ENCODE data around the gene MAP4K3.

The MAP4K3 gene

DNA sequence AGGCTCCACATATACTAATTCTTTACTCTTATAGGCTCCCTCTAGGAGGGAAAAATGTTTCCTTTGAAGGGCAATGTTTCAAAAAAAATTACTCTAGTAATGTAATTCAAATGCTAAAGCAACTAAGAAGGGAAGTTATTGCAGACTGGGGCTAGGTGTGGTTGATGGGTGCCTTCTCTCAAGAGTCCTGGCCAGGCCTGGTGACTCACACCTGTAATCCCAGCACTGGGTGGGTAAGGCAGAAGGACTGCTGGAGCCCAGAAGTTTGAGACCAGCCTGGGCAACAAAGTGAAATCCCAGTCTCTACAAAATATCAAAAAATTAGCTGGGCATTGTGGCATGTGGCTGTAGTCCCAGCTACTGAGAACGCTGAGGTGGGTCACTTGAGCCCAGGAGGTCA is 162.1 kb downstream of the MAP4K3 start:
- Histone ChIP-seq H3K4me1 (ENCODE audit: control insufficient read depth, insufficient read depth, low read length) (no peaks in the 10 kb centered on the region), H3K4me3 (ENCODE audit: low read depth, low read length) (no peak overlapping the region), H3K27me3 (ENCODE audit: control insufficient read depth, insufficient read depth, low read length) (no peaks in the 10 kb centered on the region), H3K36me3 (ENCODE audit: control insufficient read depth, insufficient read depth, low read length) (peaks cover 10% of the 10 kb centered on the region), H3K9me3 (ENCODE audit: control insufficient read depth, insufficient read depth, low read length) (no peaks in the 10 kb centered on the region), H3K9ac (ENCODE audit: low read depth, low read length) (no peak overlapping the region)

DNA sequence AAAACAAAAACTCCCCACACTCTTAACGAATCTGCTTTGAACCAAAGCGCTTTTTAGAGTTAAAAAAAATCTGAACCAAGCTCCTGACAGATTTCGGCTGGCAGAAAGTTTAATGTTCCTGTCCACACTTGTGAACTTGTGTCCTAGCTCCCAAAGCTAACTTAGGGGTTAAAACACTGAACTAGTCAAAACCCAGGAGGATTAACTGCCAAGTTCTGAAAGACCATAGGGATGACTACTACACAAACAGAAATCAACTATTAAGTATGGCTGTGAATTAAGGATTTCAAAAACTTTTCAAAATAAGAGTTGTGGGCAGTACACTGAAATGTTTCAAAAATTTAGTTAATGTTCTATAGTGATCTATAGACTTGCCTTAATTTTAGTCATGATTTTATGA is 167.1 kb downstream of the MAP4K3 start:
- Histone ChIP-seq H3K4me1 (ENCODE audit: control insufficient read depth, insufficient read depth, low read length) (no peaks in the 10 kb centered on the region), H3K36me3 (ENCODE audit: control insufficient read depth, insufficient read depth, low read length) (no peaks in the 10 kb centered on the region), H3K9me3 (ENCODE audit: control insufficient read depth, insufficient read depth, low read length) (no peaks in the 10 kb centered on the region), H3K27me3 (ENCODE audit: control insufficient read depth, insufficient read depth, low read length) (no peaks in the 10 kb centered on the region), H3K9ac (ENCODE audit: low read depth, low read length) (no peak overlapping the region), H3K4me3 (ENCODE audit: low read depth, low read length) (no peak overlapping the region)

DNA sequence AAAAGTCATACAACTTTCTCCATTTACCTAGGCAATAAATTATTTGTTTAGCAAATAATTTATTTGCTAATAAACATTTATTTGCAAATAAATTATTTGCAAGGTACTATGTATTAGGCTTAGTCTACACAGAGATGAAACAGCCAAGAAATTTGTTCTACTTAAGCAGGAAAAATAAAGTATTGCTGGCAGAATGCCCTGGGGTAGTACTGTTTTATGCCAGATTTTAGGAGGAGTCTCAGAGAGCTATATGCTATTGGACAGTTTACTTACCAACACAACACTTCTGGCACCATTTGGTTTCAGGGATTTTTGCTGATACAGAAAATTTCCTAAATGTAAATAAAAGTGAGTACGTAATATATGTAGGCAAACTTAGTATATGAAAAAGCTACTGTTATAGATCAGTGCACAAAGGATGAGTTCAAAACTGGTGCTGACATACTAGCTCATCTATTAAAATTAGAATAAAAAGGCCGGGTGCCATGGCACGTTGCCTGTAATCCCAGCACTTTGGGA is 170.1 kb downstream of the MAP4K3 start:
- Histone ChIP-seq H3K4me1 (ENCODE audit: control insufficient read depth, insufficient read depth, low read length) (no peaks in the 10 kb centered on the region), H3K36me3 (ENCODE audit: control insufficient read depth, insufficient read depth, low read length) (no peaks in the 10 kb centered on the region), H3K4me3 (ENCODE audit: low read depth, low read length) (no peak overlapping the region), H3K27me3 (ENCODE audit: control insufficient read depth, insufficient read depth, low read length) (no peaks in the 10 kb centered on the region), H3K9me3 (ENCODE audit: control insufficient read depth, insufficient read depth, low read length) (no peaks in the 10 kb centered on the region), H3K9ac (ENCODE audit: low read depth, low read length) (no peak overlapping the region)

DNA sequence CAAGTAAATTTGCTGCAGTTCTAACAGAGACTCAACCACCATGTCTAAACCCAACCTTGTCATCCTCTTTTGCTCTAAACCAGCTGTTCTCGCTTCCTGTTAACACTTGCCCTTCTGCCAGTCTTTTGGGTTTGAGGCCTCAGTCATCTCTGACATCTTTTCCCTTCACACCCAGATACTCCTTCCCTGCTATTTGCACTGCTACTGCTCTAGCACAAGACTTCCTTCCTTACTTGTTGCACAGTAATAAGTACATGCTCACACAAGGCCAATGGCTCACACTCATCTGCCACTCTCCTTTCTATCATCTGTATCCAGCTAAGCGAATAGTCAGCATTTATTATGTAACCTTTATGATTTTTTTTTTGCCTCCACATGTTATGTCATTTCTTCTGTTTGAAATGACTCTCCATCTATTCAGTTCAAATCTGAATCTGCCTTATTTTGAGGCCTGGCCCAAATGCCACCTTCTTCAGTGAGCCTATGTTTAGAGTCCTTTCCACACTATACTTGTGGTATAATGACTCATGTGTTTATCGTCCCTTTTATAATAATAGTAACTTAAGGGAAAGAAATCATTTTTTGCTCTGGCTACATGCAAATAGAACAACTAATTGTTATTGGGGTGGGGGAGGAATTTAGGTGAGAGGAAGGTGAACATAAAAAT is 170.8 kb downstream of the MAP4K3 start:
- no peak overlapping the region for H3K9ac ChIP-seq (ENCODE audit: low read depth, low read length)
- H3K27me3 ChIP-seq (ENCODE audit: control insufficient read depth, insufficient read depth, low read length), result no peaks in the 10 kb centered on the region
- H3K4me3 ChIP-seq (ENCODE audit: low read depth, low read length), result no peak overlapping the region
- H3K36me3 ChIP-seq (ENCODE audit: control insufficient read depth, insufficient read depth, low read length), result no peaks in the 10 kb centered on the region
- H3K9me3 ChIP-seq (ENCODE audit: control insufficient read depth, insufficient read depth, low read length), result no peaks in the 10 kb centered on the region
- no peaks in the 10 kb centered on the region for H3K4me1 ChIP-seq (ENCODE audit: control insufficient read depth, insufficient read depth, low read length)

DNA sequence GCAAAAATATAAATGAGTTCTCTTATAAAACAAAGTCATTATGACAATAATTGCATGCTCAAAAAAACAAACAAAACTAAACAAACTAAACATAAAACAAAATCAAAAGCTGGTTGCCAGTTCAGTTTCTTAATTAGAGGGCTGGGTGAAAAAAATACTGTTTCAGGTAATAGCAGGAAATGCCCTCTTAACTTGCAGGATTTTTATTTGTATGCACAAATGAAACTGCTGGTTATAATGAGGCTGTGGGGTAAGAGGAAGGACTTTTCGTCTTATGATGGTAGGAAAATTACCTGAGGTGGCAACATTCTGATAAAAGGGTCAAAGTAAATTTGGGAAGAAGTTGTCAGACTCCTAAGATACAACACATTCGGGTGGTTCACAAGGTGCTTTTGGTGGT is 171.8 kb downstream of the MAP4K3 start:
- Histone ChIP-seq H3K9ac (ENCODE audit: low read depth, low read length) (no peak overlapping the region), H3K27me3 (ENCODE audit: control insufficient read depth, insufficient read depth, low read length) (no peaks in the 10 kb centered on the region), H3K4me1 (ENCODE audit: control insufficient read depth, insufficient read depth, low read length) (no peaks in the 10 kb centered on the region), H3K9me3 (ENCODE audit: control insufficient read depth, insufficient read depth, low read length) (no peaks in the 10 kb centered on the region), H3K36me3 (ENCODE audit: control insufficient read depth, insufficient read depth, low read length) (no peaks in the 10 kb centered on the region), H3K4me3 (ENCODE audit: low read depth, low read length) (no peak overlapping the region)

DNA sequence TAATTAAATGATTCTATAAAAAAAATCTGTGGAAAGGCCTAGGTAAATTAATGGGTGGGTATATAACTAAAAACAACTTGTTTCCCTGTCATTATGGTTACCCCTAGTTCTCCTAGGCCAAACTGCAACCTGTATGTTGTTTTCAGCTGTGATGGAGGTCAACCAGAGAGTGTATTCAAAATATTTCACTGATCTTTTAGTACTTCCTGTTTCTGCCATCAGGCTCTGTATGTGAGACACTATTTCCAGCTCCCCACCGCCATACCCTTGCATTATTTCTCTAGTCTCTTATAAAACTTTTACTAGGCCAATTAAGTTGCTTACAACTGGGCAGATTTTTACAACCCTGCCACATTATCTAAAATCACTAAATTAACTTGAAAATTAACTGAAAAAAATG is 172.4 kb downstream of the MAP4K3 start:
- no peaks in the 10 kb centered on the region for H3K36me3 ChIP-seq (ENCODE audit: control insufficient read depth, insufficient read depth, low read length)
- no peaks in the 10 kb centered on the region for H3K4me1 ChIP-seq (ENCODE audit: control insufficient read depth, insufficient read depth, low read length)
- H3K27me3 ChIP-seq (ENCODE audit: control insufficient read depth, insufficient read depth, low read length), result no peaks in the 10 kb centered on the region
- H3K4me3 ChIP-seq (ENCODE audit: low read depth, low read length), result no peak overlapping the region
- no peak overlapping the region for H3K9ac ChIP-seq (ENCODE audit: low read depth, low read length)
- H3K9me3 ChIP-seq (ENCODE audit: control insufficient read depth, insufficient read depth, low read length), result no peaks in the 10 kb centered on the region

DNA sequence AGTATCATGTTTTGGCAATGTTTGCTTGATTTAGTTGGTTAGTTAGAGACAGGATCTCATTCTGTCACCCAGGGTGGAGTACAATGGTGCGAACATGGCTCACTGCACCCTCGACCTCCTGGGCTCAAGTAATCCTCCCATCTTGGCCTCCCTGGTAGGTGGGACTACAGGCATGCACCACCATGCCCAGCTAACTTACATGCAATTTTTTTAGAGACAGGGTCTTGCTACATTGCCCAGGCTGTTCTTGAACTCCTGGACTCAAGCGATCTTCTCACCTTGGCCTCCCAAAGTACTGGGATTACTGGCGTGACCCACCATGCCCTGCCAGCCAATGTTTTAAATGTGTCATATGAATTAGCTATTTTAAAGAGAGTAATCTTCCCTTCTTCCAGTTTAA is 177.0 kb downstream of the MAP4K3 start:
- H3K9ac ChIP-seq (ENCODE audit: low read depth, low read length), result no peak overlapping the region
- H3K27me3 ChIP-seq (ENCODE audit: control insufficient read depth, insufficient read depth, low read length), result no peaks in the 10 kb centered on the region
- no peaks in the 10 kb centered on the region for H3K36me3 ChIP-seq (ENCODE audit: control insufficient read depth, insufficient read depth, low read length)
- no peak overlapping the region for H3K4me3 ChIP-seq (ENCODE audit: low read depth, low read length)
- H3K9me3 ChIP-seq (ENCODE audit: control insufficient read depth, insufficient read depth, low read length), result no peaks in the 10 kb centered on the region
- H3K4me1 ChIP-seq (ENCODE audit: control insufficient read depth, insufficient read depth, low read length), result no peaks in the 10 kb centered on the region

DNA sequence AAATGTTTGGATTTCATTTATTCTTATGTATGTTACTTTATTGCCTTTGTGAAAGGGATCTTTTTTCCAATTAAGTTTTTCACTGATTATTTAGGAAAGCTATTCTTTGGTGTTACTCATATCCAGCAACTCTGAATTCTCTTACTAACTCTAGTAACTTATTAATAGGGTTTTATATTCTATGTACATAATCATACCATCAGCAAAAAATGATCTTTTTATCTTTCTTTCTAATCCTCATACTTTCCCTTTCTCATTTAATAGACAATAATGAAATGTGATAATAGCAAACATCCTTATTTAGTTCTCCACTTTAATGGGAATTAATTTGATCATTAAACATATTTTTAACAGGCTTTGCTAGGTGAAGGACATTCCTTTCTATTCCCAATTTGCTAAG is 181.0 kb downstream of the MAP4K3 start:
- Histone ChIP-seq H3K36me3 (ENCODE audit: control insufficient read depth, insufficient read depth, low read length) (peaks cover 7% of the 10 kb centered on the region), H3K9ac (ENCODE audit: low read depth, low read length) (no peak overlapping the region), H3K9me3 (ENCODE audit: control insufficient read depth, insufficient read depth, low read length) (no peaks in the 10 kb centered on the region), H3K4me3 (ENCODE audit: low read depth, low read length) (no peak overlapping the region), H3K4me1 (ENCODE audit: control insufficient read depth, insufficient read depth, low read length) (no peaks in the 10 kb centered on the region), H3K27me3 (ENCODE audit: control insufficient read depth, insufficient read depth, low read length) (no peaks in the 10 kb centered on the region)

DNA sequence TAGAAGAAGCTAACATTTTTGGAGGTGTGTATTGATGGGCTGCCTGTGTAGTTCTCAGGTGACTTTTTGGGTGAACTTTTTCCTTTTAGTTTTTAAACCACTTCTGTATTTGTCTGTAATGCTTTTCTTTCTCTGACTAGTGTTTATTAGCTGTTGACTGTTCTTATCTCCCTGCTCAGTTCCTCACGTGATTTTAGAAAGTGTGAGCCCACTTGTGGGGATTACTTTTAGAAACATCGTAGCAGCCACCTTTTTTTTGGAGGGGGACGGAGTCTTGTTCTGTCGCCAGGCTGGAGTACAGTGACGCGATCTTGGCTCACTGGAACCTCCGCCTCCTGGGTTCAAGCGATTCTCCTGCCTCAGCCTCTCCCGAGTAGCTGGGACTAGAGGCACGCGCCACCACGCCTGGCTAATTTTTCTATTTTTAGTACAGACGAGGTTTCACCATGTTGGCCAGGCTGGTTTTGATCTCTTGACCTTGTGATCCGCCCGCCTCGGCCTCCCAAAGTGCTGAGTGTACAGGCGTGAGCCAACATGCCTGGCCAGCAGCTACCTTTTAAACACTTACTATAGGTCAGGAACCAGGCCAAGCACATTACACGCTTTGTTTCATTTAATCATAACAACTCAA is 184.1 kb downstream of the MAP4K3 start:
- Histone ChIP-seq H3K27me3 (ENCODE audit: control insufficient read depth, insufficient read depth, low read length) (no peaks in the 10 kb centered on the region), H3K9ac (ENCODE audit: low read depth, low read length) (no peak overlapping the region), H3K4me3 (ENCODE audit: low read depth, low read length) (no peak overlapping the region), H3K36me3 (ENCODE audit: control insufficient read depth, insufficient read depth, low read length) (peaks cover 7% of the 10 kb centered on the region), H3K9me3 (ENCODE audit: control insufficient read depth, insufficient read depth, low read length) (no peaks in the 10 kb centered on the region), H3K4me1 (ENCODE audit: control insufficient read depth, insufficient read depth, low read length) (no peaks in the 10 kb centered on the region)

DNA sequence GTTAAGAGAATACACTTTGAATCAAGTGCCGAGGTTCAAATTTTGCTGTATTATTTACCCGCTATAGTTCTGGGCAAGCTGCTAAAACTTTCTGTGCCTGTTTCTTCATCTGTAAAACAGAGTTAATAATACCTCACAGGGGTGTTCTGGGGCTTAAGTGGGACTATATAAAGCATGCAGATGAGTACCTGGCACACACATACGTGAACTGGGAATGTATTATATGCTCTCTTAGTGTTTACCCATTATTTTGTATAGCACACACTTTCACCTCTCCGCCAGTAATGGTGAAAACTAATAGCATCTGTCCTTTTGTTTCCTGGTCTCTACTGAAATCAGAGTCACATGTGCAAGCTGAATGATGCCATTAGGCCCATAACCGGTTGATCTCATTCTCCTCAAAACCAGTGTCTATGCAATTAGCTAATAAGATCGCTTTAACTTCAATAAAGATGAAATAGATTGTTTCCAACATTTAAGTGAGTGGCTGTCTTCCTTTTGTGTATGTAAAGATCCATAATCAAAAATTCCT is 189.5 kb downstream of the MAP4K3 start:
- Histone ChIP-seq H3K36me3 (ENCODE audit: control insufficient read depth, insufficient read depth, low read length) (no peaks in the 10 kb centered on the region), H3K9me3 (ENCODE audit: control insufficient read depth, insufficient read depth, low read length) (no peaks in the 10 kb centered on the region), H3K4me1 (ENCODE audit: control insufficient read depth, insufficient read depth, low read length) (no peaks in the 10 kb centered on the region), H3K27me3 (ENCODE audit: control insufficient read depth, insufficient read depth, low read length) (no peaks in the 10 kb centered on the region), H3K4me3 (ENCODE audit: low read depth, low read length) (no peak overlapping the region), H3K9ac (ENCODE audit: low read depth, low read length) (no peak overlapping the region)

DNA sequence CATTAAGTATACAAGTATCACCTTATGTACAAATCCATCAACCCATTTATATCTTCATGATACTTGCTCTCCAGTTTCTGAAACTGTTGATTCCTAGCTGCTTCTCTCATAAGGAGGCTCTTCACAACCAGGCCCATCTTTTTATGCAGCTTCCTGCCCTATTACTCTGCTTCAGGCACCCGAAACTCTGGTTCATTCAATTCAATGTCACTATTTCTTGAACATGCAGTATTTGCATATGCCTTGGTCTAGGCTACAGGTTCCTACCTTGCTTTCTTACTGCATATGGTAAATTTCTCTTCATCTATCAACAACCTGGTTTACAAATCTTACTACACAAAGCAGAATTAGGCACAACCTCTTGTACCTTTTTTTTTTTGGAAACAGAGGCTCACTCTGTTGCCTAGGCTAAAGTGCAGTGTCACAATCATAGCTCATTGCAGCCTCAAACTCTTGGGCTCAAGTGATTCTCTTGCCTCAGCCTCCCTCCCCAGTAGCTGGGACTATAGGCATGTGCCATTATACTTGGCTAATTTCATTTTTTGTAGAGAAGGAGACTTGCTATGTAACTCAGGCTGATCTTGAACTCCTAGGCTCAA is 190.6 kb downstream of the MAP4K3 start:
- H3K9me3 ChIP-seq (ENCODE audit: control insufficient read depth, insufficient read depth, low read length), result no peaks in the 10 kb centered on the region
- H3K27me3 ChIP-seq (ENCODE audit: control insufficient read depth, insufficient read depth, low read length), result no peaks in the 10 kb centered on the region
- no peak overlapping the region for H3K9ac ChIP-seq (ENCODE audit: low read depth, low read length)
- no peaks in the 10 kb centered on the region for H3K36me3 ChIP-seq (ENCODE audit: control insufficient read depth, insufficient read depth, low read length)
- H3K4me1 ChIP-seq (ENCODE audit: control insufficient read depth, insufficient read depth, low read length), result no peaks in the 10 kb centered on the region
- H3K4me3 ChIP-seq (ENCODE audit: low read depth, low read length), result no peak overlapping the region
